ENCODE data around the gene TLK2.
"Not testable (repeated sequence)": the region's sequence is repeated elsewhere in the genome, so short reads cannot be mapped to it uniquely, and the experiment has no call there.

Gene TLK2

GRCh38 chr17:62473030-62473982 lies 5.3 kb upstream of the TLK2 start:
- not testable (repeated sequence) for DNase-seq (ENCODE audit: low read depth); H3K4me3 ChIP-seq (ENCODE audit: control insufficient read depth, low read depth, low read length)

- DNase-seq (ENCODE audit: low read depth); H3K4me3 ChIP-seq (ENCODE audit: control insufficient read depth, low read depth, low read length): not testable (repeated sequence)
Measured at GRCh38 chr17:62477111-62477510, 1.5 kb upstream of the TLK2 start.

GRCh38 chr17:62477718-62478408 lies 762 bp upstream of the TLK2 start:
- H3K4me3 ChIP-seq (ENCODE audit: control insufficient read depth, low read depth, low read length) = peak overlapping the region; percentile 67
- not testable (repeated sequence) for DNase-seq (ENCODE audit: low read depth)

GRCh38 chr17:62478880-62479638 lies 434 bp downstream of the TLK2 start:
- DNase-seq (ENCODE audit: low read depth) = not testable (repeated sequence)
- peak overlapping the region; percentile 67 for H3K4me3 ChIP-seq (ENCODE audit: control insufficient read depth, low read depth, low read length)

GRCh38 chr17:62479639-62480258 lies 1.1 kb downstream of the TLK2 start:
- peak overlapping the region; percentile 63 for H3K4me3 ChIP-seq (ENCODE audit: control insufficient read depth, low read depth, low read length)
- DNase-seq (ENCODE audit: low read depth) = not testable (repeated sequence)

- not testable (repeated sequence) for DNase-seq (ENCODE audit: low read depth); H3K4me3 ChIP-seq (ENCODE audit: control insufficient read depth, low read depth, low read length)
Measured at GRCh38 chr17:62482553-62482952, 3.9 kb downstream of the TLK2 start.

- DNase-seq (ENCODE audit: low read depth); H3K4me3 ChIP-seq (ENCODE audit: control insufficient read depth, low read depth, low read length): not testable (repeated sequence)
Measured at GRCh38 chr17:62490990-62491389, 12.4 kb downstream of the TLK2 start.

- not testable (repeated sequence) for H3K4me3 ChIP-seq (ENCODE audit: control insufficient read depth, low read depth, low read length); DNase-seq (ENCODE audit: low read depth)
Measured at GRCh38 chr17:62493049-62493655, 14.5 kb downstream of the TLK2 start.

GRCh38 chr17:62494073-62494472 lies 15.4 kb downstream of the TLK2 start:
- not testable (repeated sequence) for DNase-seq (ENCODE audit: low read depth); H3K4me3 ChIP-seq (ENCODE audit: control insufficient read depth, low read depth, low read length)

GRCh38 chr17:62496344-62496743 lies 17.7 kb downstream of the TLK2 start:
- not testable (repeated sequence) for H3K4me3 ChIP-seq (ENCODE audit: control insufficient read depth, low read depth, low read length); DNase-seq (ENCODE audit: low read depth)

GRCh38 chr17:62498796-62499195 lies 20.2 kb downstream of the TLK2 start:
- DNase-seq (ENCODE audit: low read depth) = not testable (repeated sequence)

GRCh38 chr17:62500463-62500862 lies 21.8 kb downstream of the TLK2 start:
- not testable (repeated sequence) for DNase-seq (ENCODE audit: low read depth); H3K4me3 ChIP-seq (ENCODE audit: control insufficient read depth, low read depth, low read length)

More at GRCh38 chr17:62498796-62499195, 20.2 kb downstream of the TLK2 start:
- H3K4me3 ChIP-seq (ENCODE audit: control insufficient read depth, low read depth, low read length) = not testable (repeated sequence)

- H3K4me3 ChIP-seq (ENCODE audit: control insufficient read depth, low read depth, low read length); DNase-seq (ENCODE audit: low read depth): not testable (repeated sequence)
Measured at GRCh38 chr17:62504857-62505256, 26.2 kb downstream of the TLK2 start.

GRCh38 chr17:62507191-62507836 lies 28.7 kb downstream of the TLK2 start:
- DNase-seq (ENCODE audit: low read depth); H3K4me3 ChIP-seq (ENCODE audit: control insufficient read depth, low read depth, low read length): not testable (repeated sequence)

GRCh38 chr17:62510247-62510819 lies 31.7 kb downstream of the TLK2 start:
- not testable (repeated sequence) for H3K4me3 ChIP-seq (ENCODE audit: control insufficient read depth, low read depth, low read length); DNase-seq (ENCODE audit: low read depth)

GRCh38 chr17:62511014-62511413 lies 32.4 kb downstream of the TLK2 start:
- H3K4me3 ChIP-seq (ENCODE audit: control insufficient read depth, low read depth, low read length) = not testable (repeated sequence)

GRCh38 chr17:62516376-62516775 lies 37.8 kb downstream of the TLK2 start:
- H3K4me3 ChIP-seq (ENCODE audit: control insufficient read depth, low read depth, low read length); DNase-seq (ENCODE audit: low read depth): not testable (repeated sequence)

More at GRCh38 chr17:62511014-62511413, 32.4 kb downstream of the TLK2 start:
- not testable (repeated sequence) for DNase-seq (ENCODE audit: low read depth)
